H9 (cell line): ENCODE results near the gene TCF7L1. TPM values are rescaled to one million over a fixed set of nuclear protein-coding genes. Genes with fewer than 3 reads are reported as not detected.
A peak's percentile ranks its signal among the peaks of the same experiment; 100 is the strongest.

ENCODE experiments used
- DNase-seq: peaks from one replicate; pipeline ENCODE4 v3.0.0-alpha.2; 2017
- H2AFZ ChIP-seq: one replicate; pipeline ENCODE4 v1.6.1; 2013; ENCODE audit warnings: mild to moderate bottlenecking, low read length, control low read depth, moderate library complexity
- H2AK5ac ChIP-seq: 2 replicates; pipeline ENCODE4 v1.6.1; 2013; ENCODE audit warnings: low read length, control low read depth, mixed read lengths; ENCODE audit not compliant: insufficient read length
- H2BK120ac ChIP-seq: one replicate; pipeline ENCODE4 v1.6.1; 2013; ENCODE audit warnings: low read depth, mild to moderate bottlenecking, low read length, control low read depth, inconsistent platforms; ENCODE audit not compliant: poor library complexity, severe bottlenecking
- H2BK12ac ChIP-seq: 2 replicates; pipeline ENCODE4 v1.6.1; 2013; ENCODE audit warnings: low read length, control low read depth, mixed read lengths, low read depth; ENCODE audit not compliant: insufficient read length
- H2BK15ac ChIP-seq: 2 replicates; pipeline ENCODE4 v1.6.1; 2013; ENCODE audit warnings: low read depth, low read length, control low read depth
- H2BK20ac ChIP-seq: one replicate; pipeline ENCODE4 v1.6.1; 2013; ENCODE audit warnings: low read depth, mild to moderate bottlenecking, low read length, control low read depth, inconsistent platforms; ENCODE audit not compliant: poor library complexity, severe bottlenecking
- H2BK5ac ChIP-seq: 2 replicates; pipeline ENCODE4 v1.6.1; 2013; ENCODE audit warnings: low read length, control low read depth, mixed read lengths; ENCODE audit not compliant: insufficient read length
- H3K14ac ChIP-seq: 2 replicates; pipeline ENCODE4 v1.6.1; 2013; ENCODE audit warnings: low read length, control low read depth; ENCODE audit not compliant: insufficient read depth
- H3K18ac ChIP-seq: 2 replicates; pipeline ENCODE4 v1.6.1; 2013; ENCODE audit warnings: low read depth, mild to moderate bottlenecking, mixed read lengths, low read length, control low read depth; ENCODE audit not compliant: insufficient read length
- H3K23ac ChIP-seq: 2 replicates; pipeline ENCODE4 v1.6.1; 2013; ENCODE audit warnings: low read length, control low read depth, mixed read lengths, low read depth; ENCODE audit not compliant: insufficient read length
- H3K23me2 ChIP-seq: 2 replicates; pipeline ENCODE4 v1.6.1; 2013; ENCODE audit warnings: low read depth, mild to moderate bottlenecking, mixed read lengths, low read length, control low read depth; ENCODE audit not compliant: insufficient read length, poor library complexity, severe bottlenecking
- H3K27ac ChIP-seq: 2 replicates; pipeline ENCODE4 v1.5.1; 2013; ENCODE audit warnings: low read length, control low read depth, mixed read lengths, low read depth; ENCODE audit not compliant: insufficient read length
- H3K27me3 ChIP-seq: 2 replicates; pipeline ENCODE4 v1.6.1; 2013; ENCODE audit warnings: low read length, control low read depth, inconsistent platforms; ENCODE audit not compliant: insufficient read depth
- H3K4ac ChIP-seq: 2 replicates; pipeline ENCODE4 v1.6.1; 2013; ENCODE audit warnings: low read depth, mild to moderate bottlenecking, control low read depth, inconsistent platforms, low read length, moderate library complexity
- H3K4me1 ChIP-seq: 2 replicates; pipeline ENCODE4 v1.6.1; 2013; ENCODE audit warnings: low read length, control low read depth, inconsistent platforms; ENCODE audit not compliant: insufficient read depth
- H3K4me2 ChIP-seq: 2 replicates; pipeline ENCODE4 v1.6.1; 2013; ENCODE audit warnings: low read length, control low read depth, mixed read lengths; ENCODE audit not compliant: insufficient read length, insufficient read depth
- H3K56ac ChIP-seq: 2 replicates; pipeline ENCODE4 v1.6.1; 2013; ENCODE audit warnings: low read depth, mild to moderate bottlenecking, mixed read lengths, low read length, control low read depth; ENCODE audit not compliant: insufficient read length
- H3K79me1 ChIP-seq: 2 replicates; pipeline ENCODE4 v1.6.1; 2013; ENCODE audit warnings: low read depth, mild to moderate bottlenecking, moderate library complexity, low read length, control low read depth, inconsistent platforms; ENCODE audit not compliant: insufficient read depth, poor library complexity, severe bottlenecking
- H3K79me2 ChIP-seq: 2 replicates; pipeline ENCODE4 v1.6.1; 2013; ENCODE audit warnings: low read length, control low read depth, inconsistent platforms; ENCODE audit not compliant: insufficient read depth
- H3K9ac ChIP-seq: 2 replicates; pipeline ENCODE4 v1.6.1; 2013; ENCODE audit warnings: low read length, control low read depth, mixed read lengths; ENCODE audit not compliant: insufficient read length; ENCODE audit errors: extremely low read depth
- H3K9me3 ChIP-seq: one replicate; pipeline ENCODE4 v1.6.1; 2013; ENCODE audit warnings: low read depth, low read length, inconsistent platforms; ENCODE audit not compliant: control insufficient read depth
- H3T11ph ChIP-seq: one replicate; pipeline ENCODE4 v1.6.1; 2013; ENCODE audit warnings: mild to moderate bottlenecking, low read length, control low read depth, inconsistent platforms
- H4K20me1 ChIP-seq: one replicate; pipeline ENCODE4 v1.6.1; 2013; ENCODE audit not compliant: control insufficient read depth, insufficient read length, insufficient read depth
- H4K5ac ChIP-seq: 2 replicates; pipeline ENCODE4 v1.6.1; 2013; ENCODE audit warnings: low read depth, mild to moderate bottlenecking, mixed read lengths, low read length, control low read depth; ENCODE audit not compliant: insufficient read length
- H4K8ac ChIP-seq: replicated peaks from 2 replicates; pipeline ENCODE4 v1.6.1; 2013; ENCODE audit warnings: low read length, control low read depth, mixed read lengths, low read depth; ENCODE audit not compliant: insufficient read length
- H4K91ac ChIP-seq: 2 replicates; pipeline ENCODE4 v1.6.1; 2013; ENCODE audit warnings: low read depth, mild to moderate bottlenecking, moderate library complexity, mixed read lengths, low read length, control low read depth; ENCODE audit not compliant: insufficient read length
- H3K27ac Mint-ChIP-seq, 3 experiments: 2 replicates in 2 of 3; 3 replicates in 1 of 3; pipeline ENCODE4 v1.8.0; 2020 to 2021; ENCODE audit warnings: mixed read lengths in 3 of 3, mild to moderate bottlenecking in 1 of 3, moderate library complexity in 1 of 3
- H3K27me3 Mint-ChIP-seq: 2 replicates; pipeline ENCODE4 v1.8.0; 2021; ENCODE audit warnings: low read depth, mild to moderate bottlenecking, moderate library complexity, mixed read lengths
- H3K36me3 Mint-ChIP-seq, 3 experiments: 2 replicates in 2 of 3; 3 replicates in 1 of 3; pipeline ENCODE4 v1.8.0; 2020 to 2021; ENCODE audit warnings: low read depth in 3 of 3, mixed read lengths in 3 of 3; ENCODE audit not compliant: insufficient read depth in 1 of 3
- H3K4me1 Mint-ChIP-seq, 2 experiments: 2 replicates each; pipeline ENCODE4 v1.8.0; 2020; ENCODE audit warnings: mixed read lengths in 2 of 2
- H3K4me3 Mint-ChIP-seq, 2 experiments: 2 replicates in 1 of 2; 3 replicates in 1 of 2; pipeline ENCODE4 v1.8.0; 2020 to 2021; ENCODE audit warnings: mild to moderate bottlenecking in 2 of 2, mixed read lengths in 2 of 2, moderate library complexity in 1 of 2
- H3K9me3 Mint-ChIP-seq, 2 experiments: 2 replicates in 1 of 2; 3 replicates in 1 of 2; pipeline ENCODE4 v1.8.0; 2020; ENCODE audit warnings: mild to moderate bottlenecking in 2 of 2, mixed read lengths in 2 of 2, moderate library complexity in 1 of 2
- CTCF ChIP-seq: fragments of 200-600 bp; sonication (generic); conservative IDR thresholded peaks from 3 replicates; pipeline ENCODE4 v1.8.0; 2021; ENCODE audit warnings: antibody characterized with exemption, mild to moderate bottlenecking
- WGBS: extraction: QIAGEN DNeasy Blood & Tissue Kit; methylation state at CpG from one replicate; pipeline ENCODE4 v1.1.7; 2013; ENCODE audit warnings: missing lambda C conversion rate, low lambda C conversion rate, mixed read lengths; ENCODE audit not compliant: insufficient read length; ENCODE audit errors: extremely low coverage; 5-methylcytosine and 5-hydroxymethylcytosine counted together
- total RNA-seq: library from RNA; stranded (reverse); gene quantifications from 2 replicates; pipeline ENCODE4 v1.2.1, GENCODE V29; 2021

Gene TCF7L1
- total RNA-seq, 1 experiment from 2014 or later: 112 TPM

GRCh38 chr2:85353876-85354285 lies 220.7 kb downstream of the TCF7L1 start:
- TF ChIP-seq CTCF: no peak
- no peak for DNase-seq
- no peak overlapping the region for H4K5ac ChIP-seq
- H2BK120ac ChIP-seq: no peak overlapping the region
- H3K9me3 ChIP-seq: no peaks in the 10 kb centered on the region
- no peaks in the 10 kb centered on the region for H3K27me3 ChIP-seq
- H3K79me2 ChIP-seq: no peaks in the 10 kb centered on the region
- no peak overlapping the region for H3K23ac ChIP-seq
- Mint-ChIP-seq H3K4me1 (peaks cover 5 to 12% of the 10 kb centered on the region in 2 experiments; a peak in 3 of 4 replicates), H3K9me3 (no peaks in the 10 kb centered on the region), H3K27ac (no peak overlapping the region), H3K36me3 (peaks cover 12 to 31% (median 21%) of the 10 kb centered on the region in 3 experiments; a peak in 6 of 7 replicates), H3K4me3 (peak overlapping the region; percentile 91 to 99), H3K27me3 (no peaks in the 10 kb centered on the region)
- H4K8ac ChIP-seq: no peak overlapping the region
- no peaks in the 10 kb centered on the region for H3K4me1 ChIP-seq
- H3K18ac ChIP-seq: no peak overlapping the region
- no peak overlapping the region for H3K14ac ChIP-seq
- H2BK12ac ChIP-seq: no peak overlapping the region
- H2BK15ac ChIP-seq: no peak overlapping the region
- no peaks in the 10 kb centered on the region for H3K79me1 ChIP-seq
- peaks cover 12% of the 10 kb centered on the region for H3K23me2 ChIP-seq
- H2AK5ac ChIP-seq: no peak overlapping the region
- no peak overlapping the region for H4K91ac ChIP-seq
- H2BK20ac ChIP-seq: no peak overlapping the region
- peak overlapping the region; percentile 5 for H3K9ac ChIP-seq
- peak overlapping the region; percentile 89 for H3K4me2 ChIP-seq
- no peaks in the 10 kb centered on the region for H4K20me1 ChIP-seq
- no peak overlapping the region for H3K56ac ChIP-seq
- H2BK5ac ChIP-seq: no peak overlapping the region
- H2AFZ ChIP-seq: no peak overlapping the region
- no CpG with 5 or more reads among the region's 16 CpGs for WGBS
- no peak overlapping the region for H3K27ac ChIP-seq
- no peak overlapping the region for H3T11ph ChIP-seq
- no peak overlapping the region for H3K4ac ChIP-seq
